BE2C (cell line): ENCODE results near the gene OR2AK2.

Experiments
- DNase-seq: peaks from one replicate; pipeline ENCODE4 v3.0.0-alpha.2; 2020
- H3K27me3 ChIP-seq: fragments of 250-450 bp; sonication (Bioruptor Pico); 2 replicates; pipeline ENCODE4 v1.5.1; 2020; ENCODE audit warnings: mild to moderate bottlenecking
- H3K36me3 ChIP-seq: fragments of 250-450 bp; sonication (Bioruptor Pico); 2 replicates; pipeline ENCODE4 v1.5.1; 2020; ENCODE audit warnings: mild to moderate bottlenecking
- H3K4me1 ChIP-seq: fragments of 250-450 bp; sonication (Bioruptor Pico); 2 replicates; pipeline ENCODE4 v1.5.1; 2020
- H3K4me3 ChIP-seq: 2 replicates; pipeline ENCODE4 v1.5.1; 2011; ENCODE audit warnings: low read depth, low read length
- H3K9me3 ChIP-seq: fragments of 250-450 bp; sonication (Bioruptor Pico); 2 replicates; pipeline ENCODE4 v1.5.1; 2020
- TF ChIP-seq, protein P1 (sequence below): IDR thresholded peaks from 2 replicates; pipeline ENCODE4 v1.5.1; 2012; ENCODE audit warnings: mild to moderate bottlenecking, low read depth, low read length

The OR2AK2 gene

DNA sequence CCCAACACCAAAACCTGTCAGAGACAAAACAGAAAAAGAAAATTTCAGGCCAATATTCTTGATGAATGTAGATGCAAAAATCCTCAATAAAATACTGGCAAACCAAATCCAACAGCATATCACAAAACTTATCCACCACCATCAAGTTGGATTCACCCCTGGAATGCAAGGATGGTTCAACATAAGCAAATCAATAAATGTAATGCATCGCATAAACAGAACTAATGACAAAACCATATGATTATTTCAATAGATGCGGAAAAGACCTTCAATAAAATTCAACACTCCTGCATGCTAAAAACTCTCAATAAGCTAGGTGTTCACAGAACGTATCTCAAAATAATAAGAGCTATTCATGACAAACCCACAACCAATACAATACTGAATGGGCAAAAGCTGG, 44.6 kb downstream of the OR2AK2 start:
- Histone ChIP-seq H3K4me1 (no peaks in the 10 kb centered on the region), H3K27me3 (no peaks in the 10 kb centered on the region), H3K4me3 (no peak overlapping the region), H3K36me3 (no peaks in the 10 kb centered on the region), H3K9me3 (no peaks in the 10 kb centered on the region; the same call in 1 of the 2 replicates)
- TF ChIP-seq, protein P1, sequence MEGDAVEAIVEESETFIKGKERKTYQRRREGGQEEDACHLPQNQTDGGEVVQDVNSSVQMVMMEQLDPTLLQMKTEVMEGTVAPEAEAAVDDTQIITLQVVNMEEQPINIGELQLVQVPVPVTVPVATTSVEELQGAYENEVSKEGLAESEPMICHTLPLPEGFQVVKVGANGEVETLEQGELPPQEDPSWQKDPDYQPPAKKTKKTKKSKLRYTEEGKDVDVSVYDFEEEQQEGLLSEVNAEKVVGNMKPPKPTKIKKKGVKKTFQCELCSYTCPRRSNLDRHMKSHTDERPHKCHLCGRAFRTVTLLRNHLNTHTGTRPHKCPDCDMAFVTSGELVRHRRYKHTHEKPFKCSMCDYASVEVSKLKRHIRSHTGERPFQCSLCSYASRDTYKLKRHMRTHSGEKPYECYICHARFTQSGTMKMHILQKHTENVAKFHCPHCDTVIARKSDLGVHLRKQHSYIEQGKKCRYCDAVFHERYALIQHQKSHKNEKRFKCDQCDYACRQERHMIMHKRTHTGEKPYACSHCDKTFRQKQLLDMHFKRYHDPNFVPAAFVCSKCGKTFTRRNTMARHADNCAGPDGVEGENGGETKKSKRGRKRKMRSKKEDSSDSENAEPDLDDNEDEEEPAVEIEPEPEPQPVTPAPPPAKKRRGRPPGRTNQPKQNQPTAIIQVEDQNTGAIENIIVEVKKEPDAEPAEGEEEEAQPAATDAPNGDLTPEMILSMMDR = no peak
- DNase-seq = no peak

DNA sequence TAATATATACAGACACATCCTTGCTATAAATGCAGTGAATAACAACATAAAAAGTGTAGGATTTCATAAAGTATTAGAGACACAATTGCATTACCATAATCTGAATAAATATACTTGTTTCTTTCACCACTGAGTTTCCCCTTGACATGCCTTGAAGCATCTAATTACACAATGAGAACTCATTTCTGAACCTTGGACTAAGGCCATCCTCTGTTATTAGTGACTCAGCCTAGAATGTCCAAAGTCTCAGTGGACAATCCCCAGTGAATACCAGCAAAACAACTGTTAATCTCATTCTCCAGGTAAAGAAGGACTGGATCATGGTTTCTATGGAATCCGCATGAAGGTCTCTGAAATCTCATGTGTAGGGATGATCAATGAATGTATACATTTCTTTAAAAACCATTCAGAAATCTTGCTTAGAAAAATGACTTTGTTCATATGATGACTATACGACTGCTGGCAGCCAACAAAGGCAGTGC, 48.2 kb downstream of the OR2AK2 start, which contains the start of gene OR2L5:
Gene OR2L5, plus strand, starts transcription at position 432 of the 482 bp plus-strand sequence. CDS start 8,288 bp downstream, outside the sequence.
- Histone ChIP-seq H3K4me3 (no peak within 1 kb of the TSS), H3K9me3 (no peaks in the 10 kb centered on the region; the same call in 1 of the 2 replicates)

DNA sequence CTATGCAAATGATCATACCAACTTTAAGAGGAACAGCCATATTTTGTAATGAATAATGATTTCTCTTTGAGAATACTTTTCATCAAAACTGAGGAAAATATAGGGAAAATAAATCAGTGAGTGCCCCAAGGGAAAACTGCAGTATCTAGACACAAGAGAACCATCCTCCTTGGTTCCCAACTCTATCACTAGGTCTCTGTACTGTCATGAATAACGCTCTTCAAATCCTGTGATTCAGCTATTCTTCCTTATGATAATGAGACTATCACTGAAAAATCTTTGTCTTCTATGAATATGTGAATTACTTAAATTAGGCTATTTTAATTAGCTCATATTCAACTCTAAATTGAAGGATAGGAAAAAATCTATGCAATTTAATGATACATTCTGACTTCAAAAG, 50.8 kb downstream of the OR2AK2 start:
- no peaks in the 10 kb centered on the region for H3K4me1 ChIP-seq
- TF ChIP-seq, protein P1 = no peak
- DNase-seq = no peak
- no peak overlapping the region for H3K4me3 ChIP-seq
- H3K9me3 ChIP-seq = no peaks in the 10 kb centered on the region
- no peaks in the 10 kb centered on the region for H3K36me3 ChIP-seq
- no peaks in the 10 kb centered on the region for H3K27me3 ChIP-seq

More for the DNA sequence above, 48.2 kb downstream of the OR2AK2 start, which contains the start of gene OR2L5:
- Histone ChIP-seq H3K4me1 (no peaks in the 10 kb centered on the region), H3K27me3 (no peaks in the 10 kb centered on the region), H3K36me3 (no peaks in the 10 kb centered on the region)
- no peak for DNase-seq
- TF ChIP-seq, protein P1 = no peak
